HG02678 (cell line): ENCODE results near the gene MPIG6B.

Experiments
- ATAC-seq: cut with Tn5 transposase; IDR thresholded peaks from one replicate; pipeline ENCODE4 v1.9.1; 2021; ENCODE audit warnings: mild to moderate bottlenecking, moderate library complexity; ENCODE audit not compliant: unreplicated experiment

Gene MPIG6B

GRCh38 chr6:31765559-31765909, 42.4 kb downstream of the MPIG6B start:
- ATAC-seq, result no peak

- ATAC-seq, result no peak
These were observed 43.0 kb downstream of the MPIG6B start for GRCh38 chr6:31765910-31766794.

- no peak for ATAC-seq
These were observed 44.0 kb downstream of the MPIG6B start for GRCh38 chr6:31767096-31767645.

- no peak for ATAC-seq
These were observed 45.4 kb downstream of the MPIG6B start for GRCh38 chr6:31768363-31769257.

GRCh38 chr6:31769684-31770371, 46.7 kb downstream of the MPIG6B start:
- ATAC-seq, result no peak

GRCh38 chr6:31770860-31771259, 47.7 kb downstream of the MPIG6B start:
- no peak for ATAC-seq

DNA sequence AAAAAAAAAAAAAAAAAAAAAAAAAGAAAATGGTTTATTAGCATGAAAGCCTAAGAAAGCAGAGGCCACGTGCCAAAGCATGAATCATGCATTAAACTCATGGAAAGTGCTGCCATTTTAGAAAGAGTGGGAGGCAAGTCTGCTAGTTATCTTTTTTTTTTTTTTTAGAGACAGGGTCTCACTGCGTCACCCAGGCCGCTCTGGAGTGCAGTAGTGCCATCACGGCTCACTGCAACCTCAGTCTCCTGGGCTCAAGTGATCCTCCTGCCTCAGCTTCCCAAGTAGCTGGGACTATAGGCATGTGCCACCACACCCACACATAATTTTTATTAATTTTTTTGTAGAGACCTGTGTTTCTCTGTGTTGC, 48.8 kb downstream of the MPIG6B start:
- no peak for ATAC-seq

DNA sequence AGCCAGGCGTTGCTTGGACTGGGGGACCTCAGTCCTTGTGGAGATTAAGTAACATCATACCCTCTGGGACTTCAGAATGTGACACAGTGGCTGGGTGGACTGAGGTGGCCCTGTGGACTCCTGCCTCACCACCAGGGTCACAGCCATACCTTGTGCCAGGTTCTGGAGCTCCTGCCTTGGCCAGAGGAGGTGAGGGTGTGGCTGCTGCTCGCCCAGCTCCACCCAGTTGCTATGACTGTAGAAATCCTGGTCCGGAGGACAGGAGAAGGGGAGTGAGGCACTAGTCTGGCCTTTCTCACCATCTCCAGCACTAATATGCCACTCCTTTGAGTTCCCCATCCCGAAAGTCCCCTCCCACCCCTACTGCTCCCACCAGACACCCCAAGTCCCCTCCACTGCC, 52.0 kb downstream of the MPIG6B start:
- ATAC-seq, result no peak

- ATAC-seq, result no peak
These were observed 52.7 kb downstream of the MPIG6B start for GRCh38 chr6:31775633-31776484.
